Measurements from ENCODE around the gene PDE4B. TPM values are rescaled to one million over a fixed set of nuclear protein-coding genes. Genes with fewer than 3 reads are reported as not detected.

Gene PDE4B
- polyA plus RNA-seq, 2 of the 4 experiments (the other 2 are of a cell fraction), result 20.2 to 56.8 TPM

DNA sequence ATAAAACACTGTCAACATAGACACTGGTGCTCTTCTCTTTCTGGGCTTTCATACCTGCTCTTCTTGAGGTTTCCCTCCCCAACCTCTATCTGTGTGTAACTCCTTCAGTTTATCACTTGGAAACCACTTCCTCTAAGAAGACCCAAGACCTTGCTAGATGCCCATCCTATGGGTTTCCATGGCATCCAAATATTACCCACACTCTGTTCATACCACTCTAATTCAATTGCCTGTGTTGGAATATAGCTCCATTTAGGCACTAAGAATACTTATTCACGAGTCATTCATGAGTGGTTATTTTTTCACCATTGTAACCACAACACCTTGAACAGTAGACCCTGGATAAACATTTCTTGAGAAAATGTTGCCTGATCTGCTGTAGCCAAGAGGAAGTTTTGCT, 510.1 kb downstream of the PDE4B start (continued):
- TF ChIP-seq RFX5 (IDR thresholded peaks at IDR 0.05) (no peak), PBX3 (IDR thresholded peaks at IDR 0.05) (no peak)

- WGBS (ENCODE audit: missing lambda C conversion rate), result 99% methylated on average over 2 of the region's 2 CpGs
Observed at GRCh38 chr1:66303646-66304045, 511.0 kb downstream of the PDE4B start.

GRCh38 chr1:66304128-66304527, 511.4 kb downstream of the PDE4B start:
- Histone ChIP-seq H3K27ac (no peak overlapping the region), H3K9me3 (no peaks in the 10 kb centered on the region), H3K4me1 (peaks cover 24% of the 10 kb centered on the region; the same call in 2 of the 3 replicates), H3K4me3 (no peak overlapping the region), H3K4me2 (no peak overlapping the region)
- FAIRE-seq, result no peak
- no peak for ATAC-seq
- DNase-seq (ENCODE audit: low read depth in 1 of 2, low spot score in 1 of 2), result no peak
- POLR2A ChIA-PET, result no interaction called here
- 76% methylated on average over 2 of the region's 2 CpGs for WGBS (ENCODE audit: missing lambda C conversion rate)
- CTCF ChIA-PET, result interaction anchor here (1.0 to 1.3 kb wide), 3 partner anchors 8 to 142 kb away, joined by 3 read pairs; no protein-coding TSS in a partner anchor
- no peak for TF ChIP-seq CEBPB (IDR thresholded peaks at IDR 0.05)
- no peak for TF ChIP-seq CHD2 (IDR thresholded peaks at IDR 0.05; ENCODE audit: low read length, partially characterized antibody)
- TF ChIP-seq GATA3 (IDR thresholded peaks at IDR 0.05; ENCODE audit: borderline replicate concordance), result no peak
- TF ChIP-seq TFCP2L1 (CRISPR knock-in tag; IDR thresholded peaks at IDR 0.05), result no peak
- no peak for TF ChIP-seq BHLHE40 (IDR thresholded peaks at IDR 0.05; ENCODE audit: low read depth, low read length)
- TF ChIP-seq E2F6 (IDR thresholded peaks at IDR 0.05; ENCODE audit: borderline replicate concordance, low read depth), result no peak
- no peak for TF ChIP-seq HOXB13 (CRISPR knock-in tag; IDR thresholded peaks at IDR 0.05; ENCODE audit: low read depth)
- no peak for TF ChIP-seq ZNF302 (CRISPR knock-in tag; IDR thresholded peaks at IDR 0.05)
- no peak for TF ChIP-seq HEYL (CRISPR knock-in tag; IDR thresholded peaks at IDR 0.05)
- TF ChIP-seq MYC (IDR thresholded peaks at IDR 0.05; ENCODE audit: borderline replicate concordance, low read length), result no peak
- TF ChIP-seq CHD4 (IDR thresholded peaks at IDR 0.05; ENCODE audit: borderline replicate concordance), result no peak
- TF ChIP-seq, protein P1, sequence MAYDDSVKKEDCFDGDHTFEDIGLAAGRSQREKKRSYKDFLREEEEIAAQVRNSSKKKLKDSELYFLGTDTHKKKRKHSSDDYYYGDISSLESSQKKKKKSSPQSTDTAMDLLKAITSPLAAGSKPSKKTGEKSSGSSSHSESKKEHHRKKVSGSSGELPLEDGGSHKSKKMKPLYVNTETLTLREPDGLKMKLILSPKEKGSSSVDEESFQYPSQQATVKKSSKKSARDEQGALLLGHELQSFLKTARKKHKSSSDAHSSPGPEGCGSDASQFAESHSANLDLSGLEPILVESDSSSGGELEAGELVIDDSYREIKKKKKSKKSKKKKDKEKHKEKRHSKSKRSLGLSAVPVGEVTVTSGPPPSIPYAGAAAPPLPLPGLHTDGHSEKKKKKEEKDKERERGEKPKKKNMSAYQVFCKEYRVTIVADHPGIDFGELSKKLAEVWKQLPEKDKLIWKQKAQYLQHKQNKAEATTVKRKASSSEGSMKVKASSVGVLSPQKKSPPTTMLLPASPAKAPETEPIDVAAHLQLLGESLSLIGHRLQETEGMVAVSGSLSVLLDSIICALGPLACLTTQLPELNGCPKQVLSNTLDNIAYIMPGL (CRISPR knock-in tag; IDR thresholded peaks at IDR 0.05; ENCODE audit: borderline replicate concordance), result no peak
- TF ChIP-seq JUN (IDR thresholded peaks at IDR 0.05), result no peak
- no peak for TF ChIP-seq POLR2A (IDR thresholded peaks at IDR 0.05; ENCODE audit: low read length)
- no peak for TF ChIP-seq NPAS2 (CRISPR knock-in tag; IDR thresholded peaks at IDR 0.05; ENCODE audit: borderline replicate concordance)
- TF ChIP-seq, protein P2, sequence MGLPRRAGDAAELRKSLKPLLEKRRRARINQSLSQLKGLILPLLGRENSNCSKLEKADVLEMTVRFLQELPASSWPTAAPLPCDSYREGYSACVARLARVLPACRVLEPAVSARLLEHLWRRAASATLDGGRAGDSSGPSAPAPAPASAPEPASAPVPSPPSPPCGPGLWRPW (IDR thresholded peaks at IDR 0.05), result no peak
- TF ChIP-seq HOXB5 (CRISPR knock-in tag; IDR thresholded peaks at IDR 0.05), result no peak
- TF ChIP-seq, protein P3, sequence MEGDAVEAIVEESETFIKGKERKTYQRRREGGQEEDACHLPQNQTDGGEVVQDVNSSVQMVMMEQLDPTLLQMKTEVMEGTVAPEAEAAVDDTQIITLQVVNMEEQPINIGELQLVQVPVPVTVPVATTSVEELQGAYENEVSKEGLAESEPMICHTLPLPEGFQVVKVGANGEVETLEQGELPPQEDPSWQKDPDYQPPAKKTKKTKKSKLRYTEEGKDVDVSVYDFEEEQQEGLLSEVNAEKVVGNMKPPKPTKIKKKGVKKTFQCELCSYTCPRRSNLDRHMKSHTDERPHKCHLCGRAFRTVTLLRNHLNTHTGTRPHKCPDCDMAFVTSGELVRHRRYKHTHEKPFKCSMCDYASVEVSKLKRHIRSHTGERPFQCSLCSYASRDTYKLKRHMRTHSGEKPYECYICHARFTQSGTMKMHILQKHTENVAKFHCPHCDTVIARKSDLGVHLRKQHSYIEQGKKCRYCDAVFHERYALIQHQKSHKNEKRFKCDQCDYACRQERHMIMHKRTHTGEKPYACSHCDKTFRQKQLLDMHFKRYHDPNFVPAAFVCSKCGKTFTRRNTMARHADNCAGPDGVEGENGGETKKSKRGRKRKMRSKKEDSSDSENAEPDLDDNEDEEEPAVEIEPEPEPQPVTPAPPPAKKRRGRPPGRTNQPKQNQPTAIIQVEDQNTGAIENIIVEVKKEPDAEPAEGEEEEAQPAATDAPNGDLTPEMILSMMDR (IDR thresholded peaks at IDR 0.05), result no peak
- no peak for TF ChIP-seq RCOR1 (IDR thresholded peaks at IDR 0.05; ENCODE audit: low read depth, low read length)

More at GRCh38 chr1:66303646-66304045, 511.0 kb downstream of the PDE4B start:
- no peak overlapping the region for H3K27ac ChIP-seq
- POLR2A ChIA-PET, result no interaction called here
- CTCF ChIA-PET, result interaction anchor here (1.0 to 1.3 kb wide), 2 partner anchors 17 to 143 kb away, joined by 3 read pairs; no protein-coding TSS in a partner anchor
- FAIRE-seq (no peak), ATAC-seq (no peak), DNase-seq (ENCODE audit: low read depth in 1 of 2, low spot score in 1 of 2) (no peak)
- H3K4me1 ChIP-seq, result peaks cover 25% of the 10 kb centered on the region
- TF ChIP-seq, protein P3 (IDR thresholded peaks at IDR 0.05), result no peak
- no peak overlapping the region for H3K4me2 ChIP-seq
- H3K4me3 ChIP-seq, result no peak overlapping the region
- no peaks in the 10 kb centered on the region for H3K9me3 ChIP-seq

Data from A549 (cell line).